IMR-90 (cell line): ENCODE data around the gene SMARCD1. TPM values are rescaled to one million over a fixed set of nuclear protein-coding genes. Genes with fewer than 3 reads are reported as not detected.
A peak's percentile ranks its signal among the peaks of the same experiment; 100 is the strongest.

Experiments used
- ATAC-seq: fragments of 200-7000 bp; cut with Tn5 transposase; 2 replicates; pipeline ENCODE4 v1.9.1; 2020; ENCODE audit warnings: low read depth, mild to moderate bottlenecking, moderate library complexity
- BruUV-seq: library from RNA; stranded (reverse); fragments of 400-500 nt; replicated peaks from 2 replicates; lab custom pipeline; 2021; lab: Mats Ljungman, UMichigan
- CTCF ChIA-PET: fragments of 300-600 bp; formaldehyde crosslinking; extraction: SDS; loops from one replicate; lab custom pipeline; 2021; ENCODE audit warnings: antibody characterized with exemption; lab: Yijun Ruan, JAX
- POLR2A ChIA-PET: fragments of 300-600 bp; sonication (Branson Sonifier 250); formaldehyde crosslinking; loops from one replicate; lab custom pipeline; 2022; ENCODE audit warnings: antibody characterized with exemption; ENCODE audit not compliant: unreplicated experiment; lab: Charles Lee
- DNase-seq: peaks from one replicate; pipeline ENCODE4 v3.0.0; 2013
- H2AFZ ChIP-seq: replicated peaks from 2 replicates; pipeline ENCODE3; 2013; ENCODE audit warnings: low read length, mild to moderate bottlenecking; ENCODE audit not compliant: poor library complexity
- H2AK5ac ChIP-seq: 2 replicates; pipeline ENCODE4 v1.6.1; 2013; ENCODE audit warnings: low read depth, low read length, inconsistent platforms
- H2AK9ac ChIP-seq: replicated peaks from 2 replicates; pipeline ENCODE3; 2013; ENCODE audit warnings: mild to moderate bottlenecking, low read depth, low read length, moderate library complexity; ENCODE audit not compliant: poor library complexity
- H2BK120ac ChIP-seq: 2 replicates; pipeline ENCODE4 v1.6.1; 2013; ENCODE audit warnings: low read depth, low read length, inconsistent platforms
- H2BK15ac ChIP-seq: 3 replicates; pipeline ENCODE4 v1.6.1; 2013; ENCODE audit warnings: low read depth, low read length, inconsistent platforms
- H2BK20ac ChIP-seq: 2 replicates; pipeline ENCODE4 v1.6.1; 2013; ENCODE audit warnings: low read depth, mild to moderate bottlenecking, inconsistent platforms, low read length, moderate library complexity
- H2BK5ac ChIP-seq: 2 replicates; pipeline ENCODE4 v1.6.1; 2013; ENCODE audit warnings: mild to moderate bottlenecking, low read depth, low read length, inconsistent platforms; ENCODE audit not compliant: poor library complexity, severe bottlenecking
- H3K14ac ChIP-seq: replicated peaks from 2 replicates; pipeline ENCODE4 v1.6.1; 2013; ENCODE audit warnings: low read depth, low read length, inconsistent platforms
- H3K18ac ChIP-seq: 2 replicates; pipeline ENCODE4 v1.6.1; 2013; ENCODE audit warnings: low read depth, low read length, control low read depth
- H3K23ac ChIP-seq: 2 replicates; pipeline ENCODE4 v1.6.1; 2013; ENCODE audit warnings: low read depth, low read length, inconsistent platforms
- H3K27ac ChIP-seq: 2 replicates; pipeline ENCODE4 v1.5.1; 2013; ENCODE audit warnings: mild to moderate bottlenecking, control low read depth, low read length; ENCODE audit not compliant: insufficient read depth
- H3K27me3 ChIP-seq: 2 replicates; pipeline ENCODE4 v1.6.1; 2013; ENCODE audit warnings: low read length; ENCODE audit not compliant: control insufficient read depth, insufficient read depth
- H3K36me3 ChIP-seq: 2 replicates; pipeline ENCODE4 v1.6.1; 2013; ENCODE audit warnings: low read length, mixed read lengths; ENCODE audit not compliant: control insufficient read depth, insufficient read depth
- H3K4ac ChIP-seq: 2 replicates; pipeline ENCODE4 v1.6.1; 2013; ENCODE audit warnings: low read depth, low read length, inconsistent platforms
- H3K4me1 ChIP-seq: 2 replicates; pipeline ENCODE4 v1.6.1; 2013; ENCODE audit warnings: low read length, mixed read lengths; ENCODE audit not compliant: control insufficient read depth, insufficient read depth
- H3K4me2 ChIP-seq: 2 replicates; pipeline ENCODE4 v1.6.1; 2013; ENCODE audit warnings: low read depth, mild to moderate bottlenecking, control low read depth, low read length, moderate library complexity
- H3K4me3 ChIP-seq: 2 replicates; pipeline ENCODE4 v1.5.1; 2013; ENCODE audit warnings: low read depth, mild to moderate bottlenecking, control low read depth, low read length, moderate library complexity; ENCODE audit not compliant: insufficient read depth
- H3K56ac ChIP-seq: 2 replicates; pipeline ENCODE4 v1.6.1; 2013; ENCODE audit warnings: low read length, inconsistent platforms; ENCODE audit not compliant: insufficient read depth; ENCODE audit errors: extremely low read depth
- H3K79me1 ChIP-seq, 2 experiments: 2 replicates each; pipeline ENCODE4 v1.6.1; 2013; ENCODE audit warnings: low read length in 2 of 2, inconsistent platforms in 1 of 2, low read depth in 1 of 2
- H3K9ac ChIP-seq: 2 replicates; pipeline ENCODE4 v1.6.1; 2013; ENCODE audit warnings: low read depth, low read length, control low read depth
- H3K9me1 ChIP-seq: 2 replicates; pipeline ENCODE4 v1.6.1; 2013; ENCODE audit warnings: low read length, inconsistent platforms; ENCODE audit not compliant: insufficient read depth
- H3K9me3 ChIP-seq: 2 replicates; pipeline ENCODE4 v1.6.1; 2013; ENCODE audit warnings: low read length; ENCODE audit not compliant: control insufficient read depth, insufficient read depth
- H4K20me1 ChIP-seq: 2 replicates; pipeline ENCODE4 v1.6.1; 2013; ENCODE audit warnings: low read length, inconsistent platforms; ENCODE audit not compliant: insufficient read depth
- H4K5ac ChIP-seq: 2 replicates; pipeline ENCODE4 v1.6.1; 2013; ENCODE audit warnings: mild to moderate bottlenecking, low read depth, low read length, control low read depth
- H4K8ac ChIP-seq, 2 experiments: 2 replicates each; pipeline ENCODE4 v1.6.1; 2013; ENCODE audit warnings: low read depth in 2 of 2, low read length in 2 of 2, control low read depth in 1 of 2, inconsistent platforms in 1 of 2
- H4K91ac ChIP-seq: 2 replicates; pipeline ENCODE4 v1.6.1; 2013; ENCODE audit warnings: low read depth, low read length, inconsistent platforms; ENCODE audit not compliant: insufficient read depth
- CEBPB ChIP-seq: IDR thresholded peaks from 2 replicates; pipeline ENCODE4 v1.6.1; 2012; ENCODE audit warnings: low read depth, low read length, improper control_type of control experiment
- CTCF ChIP-seq: conservative IDR thresholded peaks from 2 replicates; pipeline ENCODE4 v1.5.1; 2012; ENCODE audit warnings: mild to moderate bottlenecking, low read depth, low read length, improper control_type of control experiment
- ELK1 ChIP-seq: fragments of 150-350 bp; IDR thresholded peaks from 2 replicates; pipeline ENCODE4 v1.6.1; 2016; ENCODE audit warnings: low read depth, mild to moderate bottlenecking, low read length, moderate library complexity, borderline replicate concordance
- FOS ChIP-seq: fragments of 150-350 bp; IDR thresholded peaks from 2 replicates; pipeline ENCODE4 v1.6.1; 2016; ENCODE audit warnings: low read depth, low read length
- MAZ ChIP-seq: IDR thresholded peaks from 2 replicates; pipeline ENCODE4 v1.6.1; 2012; ENCODE audit warnings: low read depth, mild to moderate bottlenecking, low read length, improper control_type of control experiment, moderate library complexity, borderline replicate concordance
- MXI1 ChIP-seq: IDR thresholded peaks from 2 replicates; pipeline ENCODE4 v1.6.1; 2012; ENCODE audit warnings: low read depth, mild to moderate bottlenecking, low read length, moderate library complexity, borderline replicate concordance
- POLR2A ChIP-seq: IDR thresholded peaks from 2 replicates; pipeline ENCODE4 v1.6.1; 2012; ENCODE audit warnings: mild to moderate bottlenecking, low read depth, low read length
- RCOR1 ChIP-seq: IDR thresholded peaks from 2 replicates; pipeline ENCODE4 v1.6.1; 2012; ENCODE audit warnings: mild to moderate bottlenecking, low read length, improper control_type of control experiment; ENCODE audit not compliant: insufficient replicate concordance
- RFX5 ChIP-seq: IDR thresholded peaks from 2 replicates; pipeline ENCODE4 v1.8.0; 2012; ENCODE audit warnings: low read depth, mild to moderate bottlenecking, low read length, moderate library complexity
- SMC3 ChIP-seq: fragments of 150-350 bp; IDR thresholded peaks from 2 replicates; pipeline ENCODE4 v1.6.1; 2016; ENCODE audit warnings: low read depth, mild to moderate bottlenecking, antibody characterized with exemption, low read length, moderate library complexity
- USF2 ChIP-seq: fragments of 150-350 bp; IDR thresholded peaks from 2 replicates; pipeline ENCODE4 v1.6.1; 2017; ENCODE audit warnings: mild to moderate bottlenecking, antibody characterized with exemption, low read length, low read depth
- WGBS, 2 experiments: methylation state at CpG; one replicate each; pipeline versions ENCODE4 v1.1.5 to v1.1.7; 2013; ENCODE audit warnings: missing lambda C conversion rate in 2 of 2; ENCODE audit not compliant: insufficient read length in 1 of 2; ENCODE audit errors: extremely low coverage in 2 of 2; 5-methylcytosine and 5-hydroxymethylcytosine counted together
- dilution Hi-C: fragments of 300-500 bp; cut with HindIII; formaldehyde crosslinking; loops from one replicate; pipeline ENCODE4 v1.14.3; 2018; ENCODE audit warnings: low sequenced_read_pairs; ENCODE audit not compliant: unreplicated experiment
- in situ Hi-C: fragments of 300-500 bp; cut with MboI; formaldehyde crosslinking; loops from 3 replicates; pipeline ENCODE4 v1.14.3; 2019; ENCODE audit warnings: low sequenced_read_pairs, inconsistent platforms, mixed read lengths
- intact Hi-C: fragments of 100-400 bp; cut with micrococcal nuclease; formaldehyde crosslinking; loops from 2 replicates; pipeline ENCODE4 v1.10.0; 2022
- polyA plus RNA-seq, 3 experiments: library from polyadenylated mRNA; depleted of rRNA; stranded (reverse); fragments of >200 nt; gene quantifications; 2 replicates each; pipeline ENCODE4 v1.2.3, GENCODE V29; 2012; ENCODE audit warnings: low replicate concordance in 1 of 3
- total RNA-seq: library from RNA; depleted of rRNA; stranded (reverse); fragments of >200 nt; gene quantifications from 2 replicates; pipeline ENCODE4 v1.2.3, GENCODE V29; 2012

SMARCD1 gene
- total and polyA plus RNA-seq, 2 of the 4 experiments (the other 2 are of a cell fraction): 28.1 to 47.9 TPM

- peak overlapping the region; percentile 49 to 96; a peak in 3 of 4 replicates for H4K8ac ChIP-seq
- peaks cover 13% of the 10 kb centered on the region for H3K4me1 ChIP-seq
- peak overlapping the region; percentile 99 for H2AFZ ChIP-seq
- H2AK5ac ChIP-seq: peak overlapping the region; percentile 45; the same call in 1 of the 2 replicates
- H2BK120ac ChIP-seq: peak overlapping the region; percentile 10; the same call in 1 of the 2 replicates
- BruUV-seq: no TSS peak
- H3K14ac ChIP-seq: 0 out of 2 replicates have a peak overlapping the region, but pooled peaks have one; percentile 78
- dilution Hi-C loops: no loop called here
- H2BK5ac ChIP-seq: no peak overlapping the region
- H3K4ac ChIP-seq: peak overlapping the region; percentile 57; the same call in 1 of the 2 replicates
- peak overlapping the region; percentile 39 for H2AK9ac ChIP-seq
- H4K5ac ChIP-seq: peak overlapping the region; percentile 76
- H4K20me1 ChIP-seq: 0 out of 2 replicates have a peak, but pooled peaks cover 4% of the 10 kb centered on the region
- ATAC-seq (peak; percentile 0), DNase-seq (no peak)
- H3K18ac ChIP-seq: no peak overlapping the region
- no peak overlapping the region for H3K56ac ChIP-seq
- H3K9me1 ChIP-seq: peaks cover 4% of the 10 kb centered on the region
- in situ Hi-C loops: no loop called here
- H3K4me3 ChIP-seq: peak overlapping the region; percentile 12; the same call in 1 of the 2 replicates
- intact Hi-C loops: no loop called here
- no peaks in the 10 kb centered on the region for H3K27me3 ChIP-seq
- H2BK15ac ChIP-seq: peak overlapping the region; percentile 25; the same call in 1 of the 3 replicates
- peaks cover 7 to 32% of the 10 kb centered on the region in 2 experiments; a peak in 3 of 4 replicates for H3K79me1 ChIP-seq
- H3K9ac ChIP-seq: no peak overlapping the region; the same call in 1 of the 2 replicates
- 0 out of 2 replicates have a peak overlapping the region, but pooled peaks have one; percentile 31 for H4K91ac ChIP-seq
- 11% methylated on average over 14 of the region's 19 CpGs; no CpG with 5 or more reads in 1 of the 2 experiments for WGBS, 2 experiments
- H3K27ac ChIP-seq: no peak overlapping the region
- H2BK20ac ChIP-seq: no peak overlapping the region
- ChIA-PET CTCF (interaction anchor here (0.7 to 2.2 kb wide), 13 partner anchors 8 to 145 kb away, joined by 3 to 13 read pairs (median 4); partner anchors contain the start of genes CERS5, GPD1 and SMARCD1), POLR2A (interaction anchor here (1.3 kb wide), 1 partner anchor 27 kb away, joined by 4 read pairs; the partner anchor contains the start of gene SMARCD1)
- no peaks in the 10 kb centered on the region for H3K9me3 ChIP-seq
- TF ChIP-seq MXI1: no peak
- TF ChIP-seq MAZ: no peak
- no peak for TF ChIP-seq CEBPB
- no peak for TF ChIP-seq USF2
- TF ChIP-seq ELK1: no peak
- no peak for TF ChIP-seq SMC3
- TF ChIP-seq RCOR1: no peak
- TF ChIP-seq RFX5: no peak
- TF ChIP-seq FOS: no peak
- TF ChIP-seq POLR2A: no peak
- TF ChIP-seq CTCF: no peak
- H3K4me2 ChIP-seq: peak overlapping the region; percentile 73
- H3K23ac ChIP-seq: no peak overlapping the region
- no peaks in the 10 kb centered on the region for H3K36me3 ChIP-seq
These were observed 26.2 kb downstream of the SMARCD1 start for GRCh38 chr12:50111395-50111692.
